ENCODE results near the gene DDX52.
"Not testable (repeated sequence)": the region's sequence is repeated elsewhere in the genome, so short reads cannot be mapped to it uniquely, and the experiment has no call there.

Gene DDX52

DNA sequence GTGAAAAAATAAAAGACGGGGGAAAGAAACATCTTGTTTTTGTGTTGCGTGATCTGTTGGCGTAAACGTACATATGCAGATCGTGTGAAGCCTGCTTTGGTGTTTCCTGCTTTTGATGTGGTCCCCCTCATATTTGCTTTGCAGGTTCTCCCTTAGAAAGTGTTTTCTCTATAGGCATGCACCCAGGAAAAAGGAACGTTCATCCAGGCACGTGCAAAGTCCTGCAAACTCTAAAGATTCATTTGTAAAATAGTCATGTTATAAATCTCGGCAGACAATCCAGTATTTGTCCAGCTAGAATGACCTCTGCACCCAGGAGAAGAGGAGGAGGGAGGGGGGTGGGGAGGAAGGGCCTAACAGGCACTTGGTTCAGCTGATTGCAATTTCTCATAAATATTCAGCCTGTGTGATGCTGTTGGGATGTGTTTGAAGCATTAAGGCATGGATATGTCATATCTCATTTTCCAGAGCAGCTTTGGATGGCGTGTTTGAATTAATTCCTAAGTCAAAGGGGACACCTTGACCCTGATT, 40.3 kb upstream of the DDX52 start:
- Histone ChIP-seq H3K9me2 (replicated peaks; ENCODE audit: control insufficient read depth, low read length) (no peaks in the 10 kb centered on the region), H3K79me2 (ENCODE audit: control insufficient read depth, low read length) (no peaks in the 10 kb centered on the region), H3K36me3 (ENCODE audit: control insufficient read depth, low read length) (no peaks in the 10 kb centered on the region), H3K27me3 (ENCODE audit: control insufficient read depth, low read length) (peaks cover 3% of the 10 kb centered on the region), H3F3A (ENCODE audit: control insufficient read depth, insufficient read depth) (no peaks in the 10 kb centered on the region), H3K4me3 (ENCODE audit: low read length) (no peak overlapping the region), H3K9me3 (ENCODE audit: control insufficient read depth, insufficient read depth, low read length) (no peaks in the 10 kb centered on the region), H3K4me1 (ENCODE audit: control insufficient read depth, low read length) (no peaks in the 10 kb centered on the region), H3K4me2 (ENCODE audit: low read length) (no peak overlapping the region), H4K20me1 (ENCODE audit: control insufficient read depth, insufficient read depth, low read depth, low read length) (no peaks in the 10 kb centered on the region), H3K27ac (ENCODE audit: low read depth, low read length) (no peak overlapping the region)
- TF ChIP-seq CTCF (IDR thresholded peaks at IDR 0.05; ENCODE audit: low read depth, low read length, poor library complexity, severe bottlenecking), result no peak

DNA sequence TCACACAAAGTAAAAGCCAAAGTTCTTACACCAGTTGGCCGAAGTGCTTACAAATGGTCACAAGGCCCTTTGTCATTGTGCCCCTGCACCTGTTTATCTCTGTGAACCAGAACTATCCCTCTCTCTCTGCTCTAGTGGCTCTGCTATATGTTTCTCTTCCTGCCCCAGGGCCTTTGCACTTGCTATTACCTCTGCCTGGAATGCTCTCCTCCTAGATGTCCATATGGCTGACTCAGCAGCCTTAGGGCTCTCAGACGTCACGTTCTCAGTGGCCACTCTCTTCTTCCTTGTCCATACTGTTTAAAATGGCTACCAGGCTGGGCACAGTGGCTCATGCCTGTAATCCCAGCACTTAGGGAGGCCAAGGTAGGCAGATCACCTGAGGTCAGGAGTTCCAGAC, 38.8 kb upstream of the DDX52 start:
- H3K9me2 ChIP-seq (replicated peaks; ENCODE audit: control insufficient read depth, low read length), result no peaks in the 10 kb centered on the region

GRCh38 chr17:37679995-37680394, 36.7 kb upstream of the DDX52 start:
- not testable (repeated sequence) for H3K79me2 ChIP-seq (ENCODE audit: control insufficient read depth, low read length); H3K4me3 ChIP-seq (ENCODE audit: low read length); H3K27ac ChIP-seq (ENCODE audit: low read depth, low read length); H3K36me3 ChIP-seq (ENCODE audit: control insufficient read depth, low read length); H3K9me3 ChIP-seq (ENCODE audit: control insufficient read depth, insufficient read depth, low read length); H3F3A ChIP-seq (ENCODE audit: control insufficient read depth, insufficient read depth); H3K4me2 ChIP-seq (ENCODE audit: low read length); H4K20me1 ChIP-seq (ENCODE audit: control insufficient read depth, insufficient read depth, low read depth, low read length); H3K9me2 ChIP-seq (replicated peaks; ENCODE audit: control insufficient read depth, low read length); H3K4me1 ChIP-seq (ENCODE audit: control insufficient read depth, low read length)
- H3K27me3 ChIP-seq (ENCODE audit: control insufficient read depth, low read length), result peaks cover 19% of the 10 kb centered on the region

More for the DNA sequence above, 38.8 kb upstream of the DDX52 start:
- TF ChIP-seq EZH2phosphoT487 (IDR thresholded peaks at IDR 0.05; ENCODE audit: borderline replicate concordance, low read length) (no peak), CTCF (IDR thresholded peaks at IDR 0.05; ENCODE audit: low read depth, low read length, poor library complexity, severe bottlenecking) (no peak)
- no peaks in the 10 kb centered on the region for H4K20me1 ChIP-seq (ENCODE audit: control insufficient read depth, insufficient read depth, low read depth, low read length)
- no peaks in the 10 kb centered on the region for H3K79me2 ChIP-seq (ENCODE audit: control insufficient read depth, low read length)
- H3K9me3 ChIP-seq (ENCODE audit: control insufficient read depth, insufficient read depth, low read length), result no peaks in the 10 kb centered on the region
- no peaks in the 10 kb centered on the region for H3F3A ChIP-seq (ENCODE audit: control insufficient read depth, insufficient read depth)
- no peaks in the 10 kb centered on the region for H3K4me1 ChIP-seq (ENCODE audit: control insufficient read depth, low read length)
- H3K4me2 ChIP-seq (ENCODE audit: low read length), result no peak overlapping the region
- H3K36me3 ChIP-seq (ENCODE audit: control insufficient read depth, low read length), result no peaks in the 10 kb centered on the region
- peaks cover 8% of the 10 kb centered on the region for H3K27me3 ChIP-seq (ENCODE audit: control insufficient read depth, low read length)
- no peak overlapping the region for H3K4me3 ChIP-seq (ENCODE audit: low read length)
- H3K27ac ChIP-seq (ENCODE audit: low read depth, low read length), result no peak overlapping the region

DNA sequence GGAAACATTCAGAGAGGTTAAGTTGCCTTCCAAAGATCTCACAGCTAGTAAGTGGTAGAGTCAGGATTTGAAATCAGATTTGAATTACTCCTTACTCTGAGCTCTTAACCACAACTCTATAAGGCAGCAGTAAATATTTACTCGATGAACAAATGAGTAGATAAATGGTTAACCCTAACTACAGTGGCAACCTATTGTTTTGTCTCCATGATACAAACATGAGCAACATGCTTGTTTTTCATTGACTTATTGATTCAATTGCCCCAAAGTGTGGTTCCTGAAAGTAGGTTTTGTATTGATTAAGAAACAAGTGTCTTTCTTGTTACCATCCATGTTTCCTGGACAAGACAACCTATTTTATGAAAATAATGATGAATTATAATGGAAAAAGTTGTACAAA, 34.8 kb upstream of the DDX52 start:
- Histone ChIP-seq H3K4me1 (ENCODE audit: control insufficient read depth, low read length) (no peaks in the 10 kb centered on the region), H3K27ac (ENCODE audit: low read depth, low read length) (no peak overlapping the region)

More for the DNA sequence above, 34.8 kb upstream of the DDX52 start:
- Histone ChIP-seq H3K9me2 (replicated peaks; ENCODE audit: control insufficient read depth, low read length) (no peaks in the 10 kb centered on the region), H3K4me3 (ENCODE audit: low read length) (no peak overlapping the region), H3F3A (ENCODE audit: control insufficient read depth, insufficient read depth) (no peaks in the 10 kb centered on the region), H3K36me3 (ENCODE audit: control insufficient read depth, low read length) (no peaks in the 10 kb centered on the region), H3K79me2 (ENCODE audit: control insufficient read depth, low read length) (no peaks in the 10 kb centered on the region), H3K9me3 (ENCODE audit: control insufficient read depth, insufficient read depth, low read length) (no peaks in the 10 kb centered on the region), H3K27me3 (ENCODE audit: control insufficient read depth, low read length) (peaks cover 20% of the 10 kb centered on the region), H3K4me2 (ENCODE audit: low read length) (no peak overlapping the region), H4K20me1 (ENCODE audit: control insufficient read depth, insufficient read depth, low read depth, low read length) (no peaks in the 10 kb centered on the region)
- TF ChIP-seq CTCF (IDR thresholded peaks at IDR 0.05; ENCODE audit: low read depth, low read length, poor library complexity, severe bottlenecking), result no peak
- no peak for TF ChIP-seq EZH2phosphoT487 (IDR thresholded peaks at IDR 0.05; ENCODE audit: borderline replicate concordance, low read length)
